Endothelial cell of hepatic sinusoid (primary cell): ENCODE data around the gene ARMH1.

Source experiments
- in situ Hi-C: cut with HindIII; loops from 2 replicates; pipeline ENCODE4 v1.10.0; 2017; ENCODE audit warnings: low sequenced_read_pairs

Gene ARMH1

DNA sequence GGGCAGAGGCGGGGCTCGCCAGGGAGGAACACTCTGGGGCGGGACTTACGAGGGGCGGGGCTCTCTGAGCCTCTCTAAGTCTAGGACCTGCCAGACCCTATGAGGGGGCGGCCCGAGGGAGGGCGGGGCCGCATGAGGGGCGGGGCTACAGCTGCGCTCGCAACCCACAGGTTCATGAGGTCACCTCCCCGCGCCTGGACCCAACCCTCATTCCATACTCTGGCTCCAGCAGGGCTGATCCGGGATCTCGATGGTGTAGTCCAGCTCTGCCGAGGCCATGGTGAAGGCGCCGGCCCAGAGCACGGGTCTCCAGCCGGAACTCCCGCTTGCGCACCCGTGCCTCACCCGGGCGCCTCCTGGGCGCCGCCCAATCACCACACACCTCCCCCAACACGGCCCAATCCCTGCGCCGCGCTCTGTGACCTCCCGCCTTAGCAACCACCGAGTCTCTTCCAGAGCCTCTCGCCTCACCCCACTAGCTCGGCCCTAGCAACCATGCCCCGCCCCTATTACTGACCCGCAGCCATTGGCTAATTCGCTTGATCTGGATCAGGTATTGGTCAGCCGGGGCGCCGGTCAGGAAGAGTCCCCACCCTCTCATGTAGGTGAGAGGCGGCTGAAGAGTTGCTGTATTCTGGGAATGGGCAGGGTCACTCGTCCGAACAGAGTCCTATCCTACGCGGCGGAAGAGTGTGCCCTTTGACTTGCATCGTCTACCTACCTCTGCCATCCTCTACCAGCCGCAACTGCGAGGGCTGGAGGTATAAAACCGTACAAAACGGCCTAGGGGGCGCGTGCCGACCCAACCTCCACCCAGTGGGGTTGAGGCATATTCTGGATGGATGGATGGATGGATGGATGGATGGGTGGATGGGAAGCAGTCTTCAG, at the start of gene ARMH1, which contains the start of gene TMEM53:
ARMH1 (plus strand) TSS at position 602 of the 888 bp plus-strand sequence. CDS start 14,984 bp downstream, outside the sequence.
TMEM53 (minus strand) TSS at position 369 of the 888 bp plus-strand sequence; CDS start at position 279, 90 bp downstream.
- in situ Hi-C loops: no loop called here

DNA sequence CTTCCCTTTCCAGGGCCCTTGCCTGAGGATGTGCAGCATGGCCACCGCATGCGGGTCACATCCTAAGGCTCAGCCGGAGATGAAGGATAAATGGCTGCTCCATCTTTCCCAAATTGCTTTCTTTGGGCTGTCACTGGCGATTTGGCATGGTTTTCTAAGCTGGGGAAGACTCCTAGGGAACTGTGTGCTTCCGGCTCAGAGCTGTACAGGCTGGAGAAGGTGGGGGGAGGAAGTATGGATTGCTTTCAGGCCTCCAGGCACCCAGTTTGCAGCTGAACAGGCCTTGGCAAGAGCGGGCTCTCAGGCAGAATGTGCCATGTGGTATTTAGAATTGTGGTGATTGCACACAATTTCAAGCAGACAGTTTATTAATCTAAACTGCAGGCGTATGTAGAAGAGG, 49.2 kb upstream of the ARMH1 start:
- in situ Hi-C loops: no loop called here

DNA sequence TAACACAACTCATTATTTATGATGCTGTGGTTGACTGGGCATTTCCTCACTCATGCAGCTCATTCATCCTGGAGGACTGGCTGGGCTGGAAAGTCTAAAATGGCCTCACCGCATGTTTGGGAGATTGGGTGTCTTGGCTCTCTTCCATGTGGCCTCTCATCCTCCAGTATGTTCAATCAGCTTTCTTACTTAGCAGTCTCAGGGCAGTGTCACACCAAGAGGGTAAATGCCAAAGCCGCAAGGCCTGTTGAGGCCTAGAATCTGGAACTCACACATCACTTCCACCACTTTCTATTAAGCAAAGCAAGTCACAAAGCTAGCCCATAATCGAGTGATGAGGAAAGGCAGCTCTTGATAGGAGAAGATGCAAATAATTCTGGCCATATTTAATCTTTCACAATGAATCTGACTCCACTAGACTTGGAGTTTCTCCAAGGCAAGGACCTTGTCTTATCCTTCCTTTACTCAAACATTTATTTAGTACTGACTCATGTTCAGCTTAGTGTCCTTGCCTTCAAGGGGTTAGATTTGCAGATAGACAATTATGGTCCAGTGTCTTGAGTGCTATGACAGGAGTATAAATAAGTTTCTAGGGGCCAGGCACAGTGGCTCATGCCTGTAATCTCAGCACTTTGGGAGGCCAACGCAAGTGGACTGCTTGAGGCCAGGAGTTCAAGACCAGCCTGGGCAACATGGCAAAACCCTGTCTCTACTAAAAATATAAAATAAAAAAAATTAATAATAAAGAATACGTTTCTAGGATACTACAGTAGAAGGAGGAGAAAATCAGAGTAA, 45.4 kb upstream of the ARMH1 start:
- in situ Hi-C loops: no loop called here

GRCh38 chr1:44630116-44630515, 44.4 kb upstream of the ARMH1 start:
- in situ Hi-C loops: no loop called here

GRCh38 chr1:44631333-44631646, 43.2 kb upstream of the ARMH1 start:
- in situ Hi-C loops: no loop called here

- in situ Hi-C loops: no loop called here
Observed at GRCh38 chr1:44631647-44632539, 42.6 kb upstream of the ARMH1 start.

DNA sequence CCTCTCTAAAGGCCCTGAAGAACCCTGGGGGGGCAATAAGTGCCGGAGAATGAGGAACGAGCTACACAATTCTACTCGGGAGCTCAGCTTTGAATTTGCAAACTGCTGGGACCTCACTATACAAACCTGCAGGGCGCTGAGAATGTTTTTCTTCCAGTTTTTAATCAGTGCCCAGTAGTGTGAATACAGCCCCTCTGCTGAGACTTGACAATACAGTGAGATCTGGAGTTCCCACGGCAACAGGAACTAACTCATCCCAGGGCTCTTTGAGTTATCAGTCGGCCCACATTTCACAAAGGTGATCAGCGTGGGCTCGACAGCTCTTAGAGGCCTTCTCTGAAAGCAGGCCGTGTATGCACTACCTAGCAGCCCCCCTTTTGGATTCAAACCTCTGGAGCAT, 41.9 kb upstream of the ARMH1 start:
- in situ Hi-C loops: no loop called here

DNA sequence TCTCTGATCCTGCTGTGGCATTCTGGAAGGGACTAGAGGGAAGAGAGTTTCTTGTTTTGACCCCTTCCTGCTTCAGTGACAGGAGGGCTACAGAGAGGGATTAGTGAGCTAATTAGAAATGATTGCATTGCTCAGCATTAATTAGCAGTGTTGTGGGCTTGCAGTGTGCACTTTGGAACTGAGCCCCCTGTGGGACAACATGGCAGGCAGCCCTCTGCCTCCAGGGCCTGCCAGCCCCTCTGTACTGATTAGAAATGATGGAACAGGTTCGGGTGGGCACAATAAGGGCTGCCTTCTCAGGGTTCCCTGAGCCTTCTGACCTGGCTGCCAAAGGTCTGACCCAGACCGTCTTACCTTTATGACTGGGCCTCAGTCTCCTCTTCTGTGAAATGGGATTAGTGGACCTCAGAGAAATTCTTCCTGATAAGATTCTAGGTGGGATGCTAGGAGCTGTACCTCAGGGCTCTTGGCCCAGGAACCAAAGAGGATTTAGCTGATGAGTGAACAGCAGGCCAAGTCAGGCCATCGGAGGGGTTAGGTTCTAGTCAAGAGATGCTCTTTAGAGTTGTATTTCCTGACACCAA, 39.8 kb upstream of the ARMH1 start:
- in situ Hi-C loops: no loop called here

GRCh38 chr1:44635439-44635838, 39.1 kb upstream of the ARMH1 start:
- in situ Hi-C loops: no loop called here

- in situ Hi-C loops: no loop called here
Observed at GRCh38 chr1:44636083-44636687, 38.3 kb upstream of the ARMH1 start.

- in situ Hi-C loops: no loop called here
Observed at GRCh38 chr1:44636688-44637598, 37.6 kb upstream of the ARMH1 start.

- in situ Hi-C loops: no loop called here
Observed at GRCh38 chr1:44637702-44638411, 36.7 kb upstream of the ARMH1 start.

DNA sequence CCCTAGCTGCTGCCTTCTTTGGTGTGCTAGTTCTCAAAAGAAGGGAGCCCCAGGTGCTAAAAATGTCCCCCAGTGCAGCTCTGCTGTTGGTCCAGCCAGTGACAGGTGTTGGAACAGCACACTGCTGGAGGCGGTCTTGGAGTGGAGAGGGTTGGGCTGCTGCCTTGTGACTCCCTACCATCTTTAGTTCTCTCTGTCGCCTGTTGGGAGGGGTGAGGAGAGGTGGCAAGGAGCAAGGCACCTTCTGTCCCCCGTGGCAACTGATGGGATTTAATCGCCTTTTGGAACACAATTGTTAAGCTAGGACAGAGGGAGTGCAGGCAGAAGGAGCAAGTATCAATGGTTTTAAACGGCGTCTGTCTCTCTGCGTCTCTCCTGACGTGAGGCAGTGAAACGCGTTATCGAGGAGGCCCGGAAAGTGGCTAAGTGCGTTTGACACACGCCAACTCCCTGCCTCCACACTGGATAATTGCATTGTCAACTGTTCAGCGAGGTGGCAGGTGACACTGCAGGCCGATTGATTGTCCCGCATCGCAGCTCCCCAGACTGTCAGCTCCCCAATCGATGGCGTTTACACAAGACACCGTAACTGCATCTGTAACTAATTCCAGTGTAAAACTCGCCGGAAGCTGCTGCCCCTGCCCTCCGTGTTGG, 34.2 kb upstream of the ARMH1 start:
- in situ Hi-C loops: no loop called here

DNA sequence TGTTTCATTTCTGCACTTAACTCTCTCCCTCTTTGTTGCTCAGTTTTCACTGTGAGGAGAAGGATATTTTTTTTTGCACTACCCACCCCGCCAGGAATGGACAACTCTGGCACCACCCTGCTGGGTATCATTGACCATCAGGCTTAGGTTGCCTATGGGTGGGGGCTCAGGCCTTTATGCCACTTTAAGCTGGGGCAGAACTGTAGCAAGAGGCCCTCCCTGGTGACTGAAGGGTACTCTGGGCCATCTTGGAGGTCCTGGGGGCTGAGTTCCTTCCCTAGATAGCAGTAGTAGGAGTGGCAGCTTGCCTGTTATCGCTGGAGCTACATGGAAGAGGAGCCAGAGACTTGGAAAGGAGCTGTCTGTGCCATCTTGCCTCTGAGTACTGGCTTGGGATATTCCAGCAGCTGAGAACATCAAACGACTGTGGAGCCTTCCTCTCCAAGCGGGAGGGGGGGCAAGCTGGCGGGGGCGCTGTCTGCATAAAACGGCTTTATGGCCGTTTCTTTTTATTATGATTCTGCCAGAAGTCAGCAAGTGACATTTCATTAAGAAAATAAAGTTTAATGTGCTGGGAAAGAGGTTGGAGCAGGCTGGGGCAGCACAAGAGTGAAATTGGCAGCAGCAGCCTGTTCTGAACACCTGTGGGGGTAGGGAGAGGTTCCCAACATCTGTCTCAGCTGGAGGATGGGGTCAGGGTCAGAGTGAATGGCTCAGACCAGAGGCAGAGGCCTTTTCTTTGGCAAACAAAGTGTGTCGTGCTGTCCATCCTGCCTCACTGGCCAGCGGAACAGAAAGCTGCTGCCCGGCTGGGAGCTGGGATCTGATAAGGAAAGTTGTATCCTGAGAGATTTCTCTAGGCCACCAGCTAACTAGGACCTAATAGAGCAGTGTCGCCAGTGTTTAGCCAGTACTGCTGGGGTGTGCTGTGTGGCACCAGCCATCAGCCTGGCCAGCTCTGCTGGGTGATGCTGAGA, 33.1 kb upstream of the ARMH1 start:
- in situ Hi-C loops: no loop called here

DNA sequence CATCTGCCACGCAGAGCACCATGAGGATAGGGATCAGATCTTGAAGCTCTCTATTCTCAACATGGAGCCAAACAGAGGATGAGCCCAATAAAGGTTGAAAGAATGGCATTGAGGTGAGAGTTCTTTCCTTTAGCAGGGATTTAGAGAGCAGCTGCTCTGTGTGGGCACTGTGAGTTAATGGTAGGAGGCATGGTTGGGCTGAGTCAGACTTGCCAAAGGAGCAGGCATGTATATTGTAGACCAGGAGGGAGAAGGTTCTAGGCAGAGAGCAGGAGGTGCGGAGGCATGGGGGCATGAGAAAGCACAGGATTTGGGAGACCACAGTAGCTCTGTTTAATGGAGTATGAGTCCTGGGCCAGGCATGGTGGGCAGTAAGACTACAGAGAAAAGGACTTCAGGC, 32.3 kb upstream of the ARMH1 start:
- in situ Hi-C loops: no loop called here

GRCh38 chr1:44642925-44643324, 31.6 kb upstream of the ARMH1 start:
- in situ Hi-C loops: no loop called here
